Astrocyte of the hippocampus (primary cell): ENCODE results near the gene CFAP54.
A peak's percentile ranks its signal among the peaks of the same experiment; 100 is the strongest.
"Not testable (repeated sequence)": the region's sequence is repeated elsewhere in the genome, so short reads cannot be mapped to it uniquely, and the experiment has no call there.

Source experiments
- DNase-seq: peaks from one replicate; pipeline ENCODE4 v3.0.0; 2011; ENCODE audit warnings: low read depth, low spot score

CFAP54 gene

DNA sequence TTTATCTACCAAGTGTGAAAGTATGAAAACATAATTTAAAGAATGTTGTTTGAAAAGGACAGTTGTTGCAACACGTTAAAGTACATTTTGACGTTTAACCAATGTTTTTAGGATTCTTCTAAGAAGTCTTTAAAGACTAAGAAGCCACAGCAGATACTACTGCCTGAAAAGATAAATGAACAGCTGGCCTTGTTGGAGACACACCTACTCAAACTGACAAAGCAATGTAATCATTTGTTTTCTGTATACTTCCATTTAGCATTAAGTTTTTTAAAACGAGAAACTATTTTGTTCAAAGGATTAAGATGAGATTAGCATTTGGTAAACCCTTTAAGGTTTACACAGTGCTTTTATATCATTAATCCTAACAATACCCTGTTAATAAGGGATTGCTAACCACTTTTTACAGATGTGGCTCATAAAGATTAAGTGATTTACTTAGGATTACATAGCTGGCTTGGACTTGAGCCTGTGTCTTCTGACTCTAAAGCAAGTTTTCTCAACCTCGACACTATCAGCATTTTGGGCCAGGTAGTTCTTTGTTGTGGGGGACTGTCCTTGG lies 134.4 kb downstream of the CFAP54 start:
- DNase-seq: no peak

DNA sequence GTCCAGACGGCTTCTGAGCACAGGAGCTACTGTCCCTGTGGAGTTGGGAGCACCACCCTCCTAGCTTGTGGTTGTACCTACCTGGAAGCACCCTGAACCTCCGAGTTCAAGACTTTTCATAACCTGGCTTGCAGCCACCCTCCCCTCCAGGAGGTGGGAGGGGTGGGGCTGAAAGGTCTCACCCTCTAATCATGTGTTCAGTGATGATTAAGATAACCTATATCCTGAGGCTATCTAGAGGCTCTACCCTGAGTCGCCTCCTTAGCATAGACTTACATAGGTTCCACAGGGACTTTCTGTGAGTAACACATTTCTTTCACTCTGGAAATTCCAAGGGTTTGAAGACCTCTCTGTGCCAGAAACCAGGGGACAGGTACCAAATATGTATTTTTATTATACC lies 146.5 kb downstream of the CFAP54 start:
- no peak for DNase-seq

DNA sequence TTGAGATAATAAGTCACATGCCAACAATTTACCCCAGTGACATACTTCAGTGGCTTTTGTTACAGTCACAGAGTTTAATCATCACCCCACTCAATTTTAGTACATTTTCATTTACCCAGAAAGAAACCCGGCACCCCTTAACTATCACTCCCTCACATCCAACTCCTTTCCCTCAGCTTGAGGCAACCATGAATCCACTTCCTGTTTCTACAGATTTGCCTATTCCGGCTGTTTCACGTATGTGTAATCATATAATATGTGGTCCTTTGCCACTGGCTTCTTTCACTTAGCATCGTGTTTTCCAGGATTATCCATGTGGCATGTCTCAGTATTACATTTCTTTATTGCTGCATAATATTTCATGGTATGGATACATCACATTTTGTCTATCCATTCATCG lies 147.5 kb downstream of the CFAP54 start:
- no peak for DNase-seq

- DNase-seq: no peak
Measured at GRCh38 chr12:96648923-96649322, 159.5 kb downstream of the CFAP54 start.

DNA sequence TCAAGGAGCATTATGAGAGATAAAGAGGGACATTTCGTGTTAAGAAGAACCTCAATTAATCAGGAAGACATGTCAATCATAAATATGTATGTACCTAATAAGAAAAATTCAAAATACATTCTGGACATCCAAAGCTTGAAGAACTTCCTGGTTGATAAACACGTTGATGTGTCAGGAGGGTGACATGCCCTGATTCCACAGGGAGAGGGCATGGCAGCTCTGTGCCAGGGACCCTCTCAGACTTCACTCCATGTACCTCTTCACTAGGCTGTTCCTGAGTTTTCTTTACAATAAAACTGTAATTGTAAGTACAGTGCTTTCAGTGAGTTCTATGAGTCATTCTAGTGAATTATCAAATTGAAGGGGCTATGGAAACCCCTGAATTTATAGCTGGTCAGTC lies 163.5 kb downstream of the CFAP54 start:
- DNase-seq: no peak

GRCh38 chr12:96658075-96658474 lies 168.7 kb downstream of the CFAP54 start:
- DNase-seq: no peak

DNA sequence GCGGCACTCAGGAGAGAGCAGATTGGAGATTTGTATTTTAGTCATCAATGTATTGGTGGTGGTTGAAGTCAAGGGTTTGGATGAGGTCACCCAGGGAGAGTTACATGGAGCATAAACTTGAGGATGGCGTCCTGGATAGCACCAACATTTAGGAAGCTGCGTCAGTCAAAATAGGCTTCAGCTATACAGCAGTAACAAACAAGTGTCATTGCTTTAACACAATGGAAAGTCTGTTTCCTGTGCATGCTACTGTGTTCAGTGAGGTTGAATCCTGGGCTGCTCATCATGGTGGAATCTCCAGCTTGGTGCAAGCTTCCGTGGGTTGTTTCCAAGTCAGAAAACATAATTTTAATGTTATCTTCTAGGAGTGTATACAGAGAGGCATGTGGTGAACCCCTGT lies 180.4 kb downstream of the CFAP54 start:
- DNase-seq: no peak

DNA sequence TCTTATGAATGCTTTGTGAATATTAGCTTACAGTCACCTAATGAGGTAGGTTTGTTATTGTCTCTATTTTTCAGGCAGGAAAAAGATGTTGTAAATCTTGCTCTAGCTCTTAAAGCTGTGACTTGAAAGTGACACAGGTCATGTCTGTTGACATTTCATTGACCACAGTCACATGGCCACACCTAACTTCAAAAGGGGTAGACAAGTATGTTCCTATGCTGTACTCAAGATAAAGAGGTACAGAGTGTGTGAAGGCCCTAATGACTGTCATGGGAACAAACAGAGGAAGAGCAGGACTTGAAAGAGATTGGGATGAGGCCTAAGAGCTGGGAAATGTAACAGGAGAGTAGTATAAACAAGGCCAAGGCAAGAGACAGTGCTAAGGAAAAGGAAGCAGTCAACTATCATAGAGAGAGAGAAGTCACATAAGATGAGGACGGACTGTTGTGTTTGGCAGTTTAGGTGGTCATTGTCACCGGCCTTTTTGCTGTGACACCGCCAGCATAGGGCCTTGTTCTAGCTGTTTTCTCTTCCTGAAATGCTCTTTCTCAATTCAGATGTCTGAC lies 181.0 kb downstream of the CFAP54 start:
- DNase-seq: no peak

DNA sequence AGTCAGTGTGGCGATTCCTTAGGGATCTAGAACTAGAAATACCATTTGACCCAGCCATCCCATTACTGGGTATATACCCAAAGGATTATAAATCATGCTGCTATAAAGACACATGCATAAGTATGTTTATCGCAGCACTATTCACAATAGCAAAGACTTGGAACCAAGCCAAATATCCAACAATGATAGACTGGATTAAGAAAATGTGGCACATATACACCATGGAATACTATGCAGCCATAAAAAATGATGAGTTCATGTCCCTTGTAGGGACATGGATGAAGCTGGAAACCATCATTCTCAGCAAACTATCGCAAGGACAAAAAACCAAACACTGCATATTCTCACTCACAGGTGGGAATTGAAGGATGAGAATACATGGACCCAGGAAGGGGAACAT lies 186.1 kb downstream of the CFAP54 start:
- not testable (repeated sequence) for DNase-seq

GRCh38 chr12:96677363-96677762 lies 188.0 kb downstream of the CFAP54 start:
- DNase-seq: no peak

DNA sequence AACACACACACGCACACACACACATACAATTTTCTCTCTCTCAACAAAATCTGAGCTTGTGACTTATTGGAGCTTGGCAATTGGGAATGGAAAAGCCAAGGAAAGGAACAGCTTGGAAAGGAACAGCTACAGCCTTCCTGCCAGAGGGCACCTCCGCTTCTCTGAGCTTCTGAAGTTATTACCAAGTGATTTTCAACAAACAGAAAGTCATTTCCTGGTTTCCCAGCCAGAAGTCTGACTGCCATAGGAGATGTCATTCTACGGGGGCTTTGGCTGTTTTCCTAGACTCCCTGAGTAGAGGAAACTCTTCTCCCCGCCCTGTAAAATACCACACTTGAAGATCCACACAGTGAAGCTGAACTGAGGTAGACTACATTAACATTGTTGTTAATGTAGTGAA lies 198.3 kb downstream of the CFAP54 start:
- DNase-seq: no peak

GRCh38 chr12:96698521-96698920 lies 209.1 kb downstream of the CFAP54 start:
- DNase-seq: no peak

DNA sequence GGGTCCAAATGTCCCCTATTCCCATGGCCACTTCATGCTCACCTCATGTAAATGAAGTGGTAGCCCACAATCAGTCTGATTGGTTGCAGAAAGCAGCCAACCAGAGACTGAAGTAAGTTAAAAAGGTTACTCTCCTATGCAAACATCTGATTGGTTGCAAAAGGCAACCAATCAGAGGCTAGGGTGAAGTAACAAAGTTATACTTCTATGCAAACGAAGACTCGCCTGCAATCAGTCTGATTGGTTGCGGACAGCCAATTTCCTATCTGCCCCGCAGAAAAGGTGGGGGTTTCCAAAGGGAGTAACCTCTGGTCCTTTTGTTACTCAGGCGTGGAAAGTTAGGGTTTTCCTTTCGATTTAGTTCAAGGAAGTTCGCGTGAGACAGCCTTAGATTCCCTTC lies 209.6 kb downstream of the CFAP54 start:
- DNase-seq: no peak

- DNase-seq: no peak
Measured at GRCh38 chr12:96701856-96702255, 212.5 kb downstream of the CFAP54 start.

- DNase-seq: no peak
Measured at GRCh38 chr12:96710127-96710745, 220.9 kb downstream of the CFAP54 start.

- DNase-seq: peak; percentile 13
Measured at GRCh38 chr12:96711364-96711763, 222.0 kb downstream of the CFAP54 start.

GRCh38 chr12:96714199-96714598 lies 224.8 kb downstream of the CFAP54 start:
- DNase-seq: no peak

DNA sequence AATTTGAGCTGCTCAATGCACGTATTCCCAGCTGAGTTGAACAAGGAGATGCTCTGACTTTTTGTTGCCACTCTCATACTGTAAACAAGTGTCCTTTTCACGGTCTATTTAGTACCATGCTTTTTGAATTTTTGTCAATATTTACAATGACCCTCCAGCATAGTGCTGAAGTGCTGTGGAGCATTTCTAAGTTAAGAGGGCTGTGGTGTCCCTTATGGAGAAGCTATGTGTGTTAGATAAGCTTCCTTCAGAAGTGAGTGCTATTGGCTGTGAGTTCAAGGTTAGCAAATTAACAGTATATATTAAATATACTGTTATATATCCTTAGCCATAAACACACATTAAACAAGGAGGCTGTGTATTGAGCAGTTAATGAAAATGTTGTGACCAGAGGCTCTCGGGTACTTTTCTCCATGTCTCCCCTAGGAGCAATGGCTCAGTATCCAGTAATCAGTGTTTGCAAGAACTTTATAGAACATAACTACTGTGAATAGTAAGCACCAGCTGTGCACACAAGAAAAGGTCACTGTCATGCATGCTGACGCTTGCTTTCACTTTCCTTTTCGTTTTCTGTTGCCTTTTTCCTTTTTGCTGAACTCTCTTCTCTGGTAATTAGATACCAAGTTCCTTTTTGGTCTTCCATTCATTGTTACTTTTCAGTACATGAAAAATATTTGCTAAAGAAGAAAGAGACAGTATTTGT lies 230.4 kb downstream of the CFAP54 start:
- DNase-seq: peak; percentile 11

- DNase-seq: no peak
Measured at GRCh38 chr12:96720363-96720705, 231.0 kb downstream of the CFAP54 start.

DNA sequence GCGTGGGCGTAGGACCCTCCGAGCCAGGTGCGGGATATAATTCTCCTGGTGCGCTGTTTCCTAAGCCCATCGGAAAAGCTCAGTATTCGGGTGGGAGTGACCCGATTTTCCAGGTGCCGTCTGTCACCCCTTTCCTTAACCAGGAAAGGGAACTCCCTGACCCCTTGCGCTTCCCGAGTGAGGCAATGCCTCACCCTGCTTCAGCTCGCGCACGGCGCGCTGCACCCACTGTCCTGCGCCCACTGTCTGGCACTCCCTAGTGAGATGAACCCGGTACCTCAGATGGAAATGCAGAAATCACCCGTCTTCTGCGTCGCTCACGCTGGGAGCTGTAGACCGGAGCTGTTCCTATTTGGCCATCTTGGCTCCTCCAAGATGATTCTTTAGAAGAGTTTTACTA lies 240.1 kb downstream of the CFAP54 start:
- DNase-seq: not testable (repeated sequence)

- no peak for DNase-seq
Measured at GRCh38 chr12:96729886-96730285, 240.5 kb downstream of the CFAP54 start.

DNA sequence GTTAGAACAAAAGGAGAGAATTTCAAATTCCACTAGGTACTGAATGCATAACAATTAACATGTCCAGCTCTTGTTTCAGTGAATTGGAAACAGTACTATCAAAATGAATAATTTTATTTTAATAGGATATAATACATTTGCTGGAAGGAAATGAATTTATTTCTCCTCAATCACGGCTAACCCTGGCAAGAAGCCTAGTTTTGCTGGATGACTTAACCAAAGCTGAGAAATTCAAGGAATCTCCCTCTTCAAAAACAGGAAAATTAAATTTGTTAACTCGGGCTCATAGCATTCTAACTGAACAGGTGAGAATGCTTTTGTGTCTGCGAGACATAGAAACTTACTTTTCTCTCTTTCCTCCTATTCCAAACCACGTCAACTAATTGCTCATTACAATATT lies 254.2 kb downstream of the CFAP54 start:
- peak; percentile 76 for DNase-seq

GRCh38 chr12:96749999-96750398 lies 260.6 kb downstream of the CFAP54 start:
- no peak for DNase-seq
